DND-41 (cell line): Measurements from ENCODE around the gene DPT.

Experiments
- EZH2 ChIP-seq: IDR thresholded peaks from 3 replicates; pipeline ENCODE4 v1.6.1; 2012; ENCODE audit warnings: borderline replicate concordance, low read depth, mild to moderate bottlenecking, moderate library complexity, low read length, inconsistent platforms; ENCODE audit not compliant: severe bottlenecking
- TF ChIP-seq, protein P1 (sequence below): IDR thresholded peaks from 2 replicates; pipeline ENCODE4 v1.5.1; 2012; ENCODE audit warnings: borderline replicate concordance, low read length, moderate library complexity, mild to moderate bottlenecking; ENCODE audit not compliant: poor library complexity, severe bottlenecking; ENCODE audit errors: extremely low read depth

DNA sequence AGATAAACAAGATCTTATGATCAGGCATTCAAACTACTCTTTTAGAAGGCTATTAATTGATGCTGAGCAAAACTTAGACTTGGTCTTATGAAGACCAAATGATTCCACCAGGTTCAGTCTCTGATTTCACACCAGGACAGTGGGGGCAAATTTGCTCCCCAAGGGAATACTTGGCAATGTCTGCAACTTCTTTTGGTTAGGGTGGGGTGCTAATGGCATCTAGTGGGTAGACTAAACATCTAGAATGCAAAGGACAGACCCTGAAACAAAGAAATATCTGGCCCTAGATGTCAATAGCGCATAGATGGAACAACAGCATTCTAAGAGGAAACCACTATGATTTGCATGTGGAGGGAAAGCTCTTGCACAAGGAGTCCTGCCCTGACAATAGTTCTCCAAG, 30.6 kb downstream of the DPT start:
- TF ChIP-seq, protein P1, sequence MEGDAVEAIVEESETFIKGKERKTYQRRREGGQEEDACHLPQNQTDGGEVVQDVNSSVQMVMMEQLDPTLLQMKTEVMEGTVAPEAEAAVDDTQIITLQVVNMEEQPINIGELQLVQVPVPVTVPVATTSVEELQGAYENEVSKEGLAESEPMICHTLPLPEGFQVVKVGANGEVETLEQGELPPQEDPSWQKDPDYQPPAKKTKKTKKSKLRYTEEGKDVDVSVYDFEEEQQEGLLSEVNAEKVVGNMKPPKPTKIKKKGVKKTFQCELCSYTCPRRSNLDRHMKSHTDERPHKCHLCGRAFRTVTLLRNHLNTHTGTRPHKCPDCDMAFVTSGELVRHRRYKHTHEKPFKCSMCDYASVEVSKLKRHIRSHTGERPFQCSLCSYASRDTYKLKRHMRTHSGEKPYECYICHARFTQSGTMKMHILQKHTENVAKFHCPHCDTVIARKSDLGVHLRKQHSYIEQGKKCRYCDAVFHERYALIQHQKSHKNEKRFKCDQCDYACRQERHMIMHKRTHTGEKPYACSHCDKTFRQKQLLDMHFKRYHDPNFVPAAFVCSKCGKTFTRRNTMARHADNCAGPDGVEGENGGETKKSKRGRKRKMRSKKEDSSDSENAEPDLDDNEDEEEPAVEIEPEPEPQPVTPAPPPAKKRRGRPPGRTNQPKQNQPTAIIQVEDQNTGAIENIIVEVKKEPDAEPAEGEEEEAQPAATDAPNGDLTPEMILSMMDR = no peak
- TF ChIP-seq EZH2 = no peak
